Stomach (tissue), 4 donors: Measurements from ENCODE around the gene ERC2.

ENCODE experiments used
- POLR2AphosphoS5 ChIP-seq, 3 donors: sonication (generic); formaldehyde crosslinking; IDR thresholded peaks; one replicate each; pipeline ENCODE4 v1.6.1; 2016; ENCODE audit warnings: antibody characterized with exemption in 3 of 3
- TF ChIP-seq, protein P1 (sequence below), 7 experiments: fragments of 450-650 bp in 4 of 7; fragments of 200-600 bp in 3 of 7; sonication (generic) in 3 of 7; IDR thresholded peaks; one replicate each; pipeline ENCODE4 v1.5.1; 2016 to 2019; ENCODE audit warnings: antibody characterized with exemption in 7 of 7, control low read depth in 2 of 7, mild to moderate bottlenecking in 1 of 7

DNA sequence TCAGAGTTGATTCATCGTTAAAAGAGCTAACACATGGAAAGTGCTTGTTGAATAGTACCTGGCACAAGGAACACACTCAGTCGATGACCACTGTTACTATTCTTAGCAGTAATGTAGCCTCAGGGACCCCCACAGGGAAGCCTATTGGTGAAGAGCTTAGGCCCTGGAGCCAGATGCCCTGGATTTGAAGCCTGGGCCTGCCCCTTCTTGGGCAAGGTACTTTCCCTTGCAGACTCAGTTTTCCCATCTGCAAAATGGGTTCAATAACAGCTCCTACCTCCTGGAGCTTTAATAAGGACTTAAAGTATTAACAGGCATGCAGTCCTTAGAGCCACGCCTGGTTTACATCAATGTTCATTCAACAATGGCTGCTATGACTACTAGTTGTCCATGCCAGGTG lies 884.2 kb downstream of the ERC2 start:
- TF ChIP-seq, protein P1, sequence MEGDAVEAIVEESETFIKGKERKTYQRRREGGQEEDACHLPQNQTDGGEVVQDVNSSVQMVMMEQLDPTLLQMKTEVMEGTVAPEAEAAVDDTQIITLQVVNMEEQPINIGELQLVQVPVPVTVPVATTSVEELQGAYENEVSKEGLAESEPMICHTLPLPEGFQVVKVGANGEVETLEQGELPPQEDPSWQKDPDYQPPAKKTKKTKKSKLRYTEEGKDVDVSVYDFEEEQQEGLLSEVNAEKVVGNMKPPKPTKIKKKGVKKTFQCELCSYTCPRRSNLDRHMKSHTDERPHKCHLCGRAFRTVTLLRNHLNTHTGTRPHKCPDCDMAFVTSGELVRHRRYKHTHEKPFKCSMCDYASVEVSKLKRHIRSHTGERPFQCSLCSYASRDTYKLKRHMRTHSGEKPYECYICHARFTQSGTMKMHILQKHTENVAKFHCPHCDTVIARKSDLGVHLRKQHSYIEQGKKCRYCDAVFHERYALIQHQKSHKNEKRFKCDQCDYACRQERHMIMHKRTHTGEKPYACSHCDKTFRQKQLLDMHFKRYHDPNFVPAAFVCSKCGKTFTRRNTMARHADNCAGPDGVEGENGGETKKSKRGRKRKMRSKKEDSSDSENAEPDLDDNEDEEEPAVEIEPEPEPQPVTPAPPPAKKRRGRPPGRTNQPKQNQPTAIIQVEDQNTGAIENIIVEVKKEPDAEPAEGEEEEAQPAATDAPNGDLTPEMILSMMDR (IDR thresholded peaks at IDR 0.05), result no peak
- no peak for TF ChIP-seq POLR2AphosphoS5 (IDR thresholded peaks at IDR 0.05)
